B cell (primary cell): ENCODE measurements around the gene COX6B2. TPM values are rescaled to one million over a fixed set of nuclear protein-coding genes. Genes with fewer than 3 reads are reported as not detected.

ENCODE experiments used
- ATAC-seq: fragments of 200-7000 bp; cut with Tn5 transposase; one replicate; pipeline ENCODE4 v1.10.0; 2021; ENCODE audit warnings: low read depth, mild to moderate bottlenecking, moderate number of reproducible peaks, moderate library complexity
- CTCF ChIA-PET: fragments of 350-600 bp; sonication (Branson Sonifier 250); formaldehyde crosslinking; loops from one replicate; lab custom pipeline; 2021; ENCODE audit warnings: antibody characterized with exemption, inconsistent platforms; lab: Charles Lee
- POLR2A ChIA-PET: fragments of 350-600 bp; sonication (Branson Sonifier 250); formaldehyde crosslinking; loops from one replicate; lab custom pipeline; 2021; ENCODE audit warnings: antibody characterized with exemption; lab: Charles Lee
- DNase-seq: peaks from one replicate; pipeline ENCODE4 v3.0.0; 2013
- H2AFZ ChIP-seq: 2 replicates; pipeline ENCODE4 v1.6.1; 2012; ENCODE audit warnings: mild to moderate bottlenecking, low read depth, low read length; ENCODE audit not compliant: insufficient read depth, poor library complexity, severe bottlenecking
- H3K27ac ChIP-seq, 2 donors: 1 replicate in 1 of 2; 2 replicates in 1 of 2; pipeline ENCODE4 v1.5.1; 2012 to 2013; ENCODE audit warnings: low read length in 2 of 2, mild to moderate bottlenecking in 2 of 2, moderate library complexity in 1 of 2
- H3K27me3 ChIP-seq, 4 experiments: fragments of 200-600 bp in 1 of 4; sonication (generic) in 1 of 4; replicated peaks in 1 of 4; 1 replicate in 2 of 4; 2 replicates in 2 of 4; pipeline versions ENCODE4 v1.6.1 to v1.7.0; 2013 to 2016; ENCODE audit warnings: low read length in 3 of 4, mild to moderate bottlenecking in 2 of 4, mixed read lengths in 1 of 4, moderate library complexity in 1 of 4; ENCODE audit not compliant: insufficient read depth in 4 of 4, control insufficient read depth in 3 of 4; ENCODE audit errors: control extremely low read depth in 1 of 4
- H3K36me3 ChIP-seq, 2 experiments: replicated peaks in 1 of 2; 1 replicate in 1 of 2; 2 replicates in 1 of 2; pipeline versions ENCODE4 v1.6.1 to v1.7.1; 2013; ENCODE audit warnings: low read length in 1 of 2; ENCODE audit not compliant: insufficient read depth in 2 of 2, control insufficient read depth in 1 of 2; ENCODE audit errors: control extremely low read depth in 1 of 2, extremely low read depth in 1 of 2
- H3K4me1 ChIP-seq, 2 donors: fragments of 200-600 bp in 1 of 2; sonication (generic) in 1 of 2; 1 replicate in 1 of 2; 2 replicates in 1 of 2; pipeline versions ENCODE4 v1.5.1 to v1.6.1; 2013 to 2017; ENCODE audit warnings: low read length in 2 of 2; ENCODE audit not compliant: control insufficient read depth in 2 of 2, insufficient read depth in 2 of 2
- H3K4me2 ChIP-seq: replicated peaks from 2 replicates; pipeline ENCODE3; 2012; ENCODE audit warnings: mild to moderate bottlenecking, low read depth, low read length; ENCODE audit not compliant: poor library complexity, severe bottlenecking
- H3K4me3 ChIP-seq, 5 experiments: fragments of 200-600 bp in 1 of 5; sonication (generic) in 1 of 5; 1 replicate in 3 of 5; 2 replicates in 2 of 5; pipeline versions ENCODE4 v1.5.1 to v1.7.0; 2011 to 2016; ENCODE audit warnings: low read length in 4 of 5, mild to moderate bottlenecking in 4 of 5, low read depth in 2 of 5, control low read depth in 1 of 5, moderate library complexity in 1 of 5; ENCODE audit not compliant: insufficient read depth in 1 of 5; ENCODE audit errors: control extremely low read depth in 1 of 5, extremely low read depth in 1 of 5
- H3K79me2 ChIP-seq: fragments of 200-600 bp; sonication (generic); one replicate; pipeline ENCODE4 v1.6.0; 2016; ENCODE audit warnings: low read length; ENCODE audit not compliant: control insufficient read depth, insufficient read depth
- H3K9ac ChIP-seq: fragments of 200-600 bp; sonication (generic); 2 replicates; pipeline ENCODE4 v1.6.1; 2017; ENCODE audit warnings: mild to moderate bottlenecking, low read length, moderate library complexity
- H3K9me3 ChIP-seq, 3 donors: one replicate each; pipeline versions ENCODE4 v1.6.1 to v1.7.1; 2013; ENCODE audit warnings: low read length in 2 of 3; ENCODE audit not compliant: control insufficient read depth in 2 of 3, insufficient read depth in 1 of 3; ENCODE audit errors: control extremely low read depth in 1 of 3
- H4K20me1 ChIP-seq: 2 replicates; pipeline ENCODE4 v1.6.0; 2012; ENCODE audit warnings: mild to moderate bottlenecking, low read length; ENCODE audit not compliant: insufficient read depth, control insufficient read depth, poor library complexity, severe bottlenecking
- H3K27ac Mint-ChIP-seq: one replicate; pipeline ENCODE4 v1.8.0; 2021; ENCODE audit warnings: mixed read lengths
- H3K27me3 Mint-ChIP-seq: one replicate; pipeline ENCODE4 v1.8.0; 2021; ENCODE audit warnings: mixed read lengths
- H3K4me1 Mint-ChIP-seq: one replicate; pipeline ENCODE4 v1.8.0; 2021; ENCODE audit warnings: mixed read lengths
- H3K4me3 Mint-ChIP-seq: one replicate; pipeline ENCODE4 v1.8.0; 2021; ENCODE audit warnings: mixed read lengths
- H3K9me3 Mint-ChIP-seq: one replicate; pipeline ENCODE4 v1.8.0; 2022; ENCODE audit warnings: mixed read lengths; ENCODE audit not compliant: insufficient read depth
- CTCF ChIP-seq: fragments of 200-600 bp; IDR thresholded peaks from one replicate; pipeline ENCODE4 v1.8.0; 2022; ENCODE audit warnings: antibody characterized with exemption, mild to moderate bottlenecking
- EZH2 ChIP-seq: IDR thresholded peaks from 2 replicates; pipeline ENCODE4 v1.6.1; 2012; ENCODE audit warnings: borderline replicate concordance, low read depth, mild to moderate bottlenecking, moderate library complexity, low read length; ENCODE audit not compliant: insufficient read depth, poor library complexity, severe bottlenecking
- WGBS: methylation state at CpG from one replicate; pipeline ENCODE4 v1.1.5; 2013; ENCODE audit warnings: missing lambda C conversion rate; ENCODE audit not compliant: insufficient coverage; 5-methylcytosine and 5-hydroxymethylcytosine counted together
- intact Hi-C: fragments of 100-400 bp; cut with micrococcal nuclease; formaldehyde crosslinking; loops from one replicate; pipeline ENCODE4 v1.10.0; 2022
- polyA plus RNA-seq: library from polyadenylated mRNA; depleted of rRNA; stranded (reverse); fragments of >200 nt; gene quantifications from 2 replicates; pipeline ENCODE4 v1.2.3, GENCODE V29; 2012
- total RNA-seq, 2 donors: library from RNA; stranded (reverse); fragments of 120-200 nt in 1 of 2; gene quantifications; 1 replicate in 1 of 2; 2 replicates in 1 of 2; pipeline versions ENCODE4 v1.2.3 to v1.2.4, GENCODE V29; 2013 to 2022

COX6B2 gene
- total and polyA plus RNA-seq, 2 donors (not counting 1 experiment from before 2014, with no cell fraction given): not detected

DNA sequence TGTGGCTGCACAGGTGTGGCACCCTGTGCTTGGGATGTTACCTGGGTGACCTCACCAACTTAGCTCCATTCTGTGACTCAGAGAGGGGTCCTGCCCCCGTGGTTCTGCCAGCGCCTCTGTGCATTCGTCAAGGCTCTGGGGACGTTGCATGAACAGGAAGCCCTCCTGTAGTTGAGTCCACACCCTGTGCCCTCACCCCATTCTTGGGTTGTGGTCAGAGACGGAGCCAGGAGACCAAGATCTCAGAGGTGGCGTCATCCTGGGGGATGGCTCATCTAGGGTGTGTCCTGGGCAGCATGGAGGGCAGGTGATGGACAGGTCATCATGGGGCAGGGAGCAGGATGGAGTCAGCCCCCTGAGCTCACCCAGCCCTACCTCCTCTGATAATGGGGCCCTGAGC lies 2.5 kb downstream of the COX6B2 start:
- TF ChIP-seq CTCF (no peak), EZH2 (no peak)
- DNase-seq (no peak), ATAC-seq (no peak)
- H3K4me1 Mint-ChIP-seq: peaks cover 23% of the 10 kb centered on the region
- no peaks in the 10 kb centered on the region for H3K9me3 Mint-ChIP-seq
- no peak overlapping the region for H2AFZ ChIP-seq
- no peaks in the 10 kb centered on the region for H4K20me1 ChIP-seq
- intact Hi-C loops: no loop called here
- H3K4me1 ChIP-seq: peaks cover 23 to 29% of the 10 kb centered on the region in 2 donors
- H3K79me2 ChIP-seq: no peaks in the 10 kb centered on the region
- peak overlapping the region; percentile 82 for H3K4me3 Mint-ChIP-seq
- H3K27me3 Mint-ChIP-seq: peaks cover 38% of the 10 kb centered on the region
- H3K9me3 ChIP-seq: peaks cover 0 to 18% (median 0%) of the 10 kb centered on the region in 3 donors
- no peaks in the 10 kb centered on the region for H3K36me3 ChIP-seq
- ChIA-PET CTCF (no interaction called here), POLR2A (no interaction called here)
- no peak overlapping the region for H3K27ac ChIP-seq
- H3K4me3 ChIP-seq: no peak overlapping the region
- H3K27me3 ChIP-seq: peaks cover 0 to 55% (median 23%) of the 10 kb centered on the region in 4 experiments
- no peak overlapping the region for H3K27ac Mint-ChIP-seq
- no peak overlapping the region for H3K9ac ChIP-seq
- WGBS: 62% methylated on average over 2 of the region's 6 CpGs
- H3K4me2 ChIP-seq: no peak overlapping the region

DNA sequence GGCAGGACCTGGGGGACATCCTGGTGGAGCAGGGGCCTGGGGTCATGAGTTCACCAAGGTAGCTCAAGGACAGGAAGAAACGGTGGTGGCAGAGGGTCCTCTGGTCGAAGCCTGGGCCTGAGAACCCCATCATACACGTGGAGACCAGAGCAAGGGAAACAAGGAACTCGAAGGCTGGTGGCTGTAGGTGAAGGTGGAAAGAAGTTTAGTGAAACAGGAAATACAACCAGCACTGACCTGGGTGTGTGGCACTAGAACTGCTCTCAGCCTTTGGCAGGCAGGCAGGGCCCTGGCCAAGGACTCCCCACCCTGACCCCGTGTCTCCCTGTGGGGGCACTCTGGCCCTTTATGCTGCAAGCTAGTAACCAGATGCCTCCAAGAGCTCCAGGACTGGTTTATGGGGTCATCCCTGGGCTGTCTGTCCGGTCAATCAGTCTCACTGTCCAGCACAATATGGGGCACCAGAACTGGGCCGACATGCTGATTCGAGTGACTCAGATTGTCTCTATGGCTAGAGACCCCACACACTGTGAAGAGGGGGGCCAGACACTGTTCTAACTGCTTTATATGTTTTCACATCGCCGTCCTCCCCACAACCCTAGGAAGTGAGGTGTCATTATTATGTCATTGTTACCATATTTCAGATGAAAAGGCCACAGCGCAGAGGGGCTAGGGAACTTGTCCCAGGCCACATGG lies 3.8 kb downstream of the COX6B2 start:
- ATAC-seq (no peak), DNase-seq (no peak)
- H3K4me2 ChIP-seq: no peak overlapping the region
- H3K27ac Mint-ChIP-seq: no peak overlapping the region
- H3K27me3 ChIP-seq: peaks cover 0 to 49% (median 20%) of the 10 kb centered on the region in 4 experiments
- peaks cover 0 to 14% (median 0%) of the 10 kb centered on the region in 3 donors for H3K9me3 ChIP-seq
- H4K20me1 ChIP-seq: no peaks in the 10 kb centered on the region
- H2AFZ ChIP-seq: no peak overlapping the region
- H3K27me3 Mint-ChIP-seq: peaks cover 37% of the 10 kb centered on the region
- H3K4me3 ChIP-seq: no peak overlapping the region
- no peak overlapping the region for H3K4me3 Mint-ChIP-seq
- peaks cover 23 to 29% of the 10 kb centered on the region in 2 donors for H3K4me1 ChIP-seq
- TF ChIP-seq CTCF (no peak), EZH2 (no peak)
- peaks cover 23% of the 10 kb centered on the region for H3K4me1 Mint-ChIP-seq
- intact Hi-C loops: no loop called here
- no peaks in the 10 kb centered on the region for H3K9me3 Mint-ChIP-seq
- ChIA-PET POLR2A (no interaction called here), CTCF (no interaction called here)
- no peaks in the 10 kb centered on the region for H3K79me2 ChIP-seq
- no peak overlapping the region for H3K9ac ChIP-seq
- H3K27ac ChIP-seq: no peak overlapping the region
- H3K36me3 ChIP-seq: no peaks in the 10 kb centered on the region
- 73% methylated on average over 9 of the region's 11 CpGs for WGBS
